Caco-2 (cell line): ENCODE measurements around the gene PRR33. TPM values are rescaled to one million over a fixed set of nuclear protein-coding genes. Genes with fewer than 3 reads are reported as not detected.
A peak's percentile ranks its signal among the peaks of the same experiment; 100 is the strongest.

ENCODE experiments used
- BruUV-seq: library from RNA; stranded (reverse); fragments of 400-500 nt; replicated peaks from 2 replicates; lab custom pipeline; 2021; lab: Mats Ljungman, UMichigan
- CTCF ChIA-PET: fragments of 300-600 bp; sonication (Branson Sonifier 250); formaldehyde crosslinking; loops from one replicate; lab custom pipeline; 2022; ENCODE audit warnings: antibody characterized with exemption; lab: Charles Lee
- POLR2A ChIA-PET: fragments of 300-600 bp; sonication (Branson Sonifier 250); formaldehyde crosslinking; loops from one replicate; lab custom pipeline; 2022; ENCODE audit warnings: antibody characterized with exemption; lab: Charles Lee
- DNase-seq, 2 experiments: peaks; one replicate each; pipeline versions ENCODE4 v3.0.0 to v3.0.0-alpha.2; 2020 to 2022
- H3K27me3 ChIP-seq: replicated peaks from 2 replicates; pipeline ENCODE4 v1.6.0; 2011; ENCODE audit warnings: low read length; ENCODE audit not compliant: control insufficient read depth, insufficient read depth
- H3K36me3 ChIP-seq: 2 replicates; pipeline ENCODE4 v1.5.1; 2011; ENCODE audit warnings: low read length; ENCODE audit not compliant: control insufficient read depth, insufficient read depth
- H3K4me1 ChIP-seq: fragments of 250-450 bp; sonication (Bioruptor Pico); 2 replicates; pipeline ENCODE4 v1.5.1; 2020; ENCODE audit warnings: mild to moderate bottlenecking
- H3K4me3 ChIP-seq: 2 replicates; pipeline ENCODE4 v1.5.1; 2011; ENCODE audit warnings: low read depth, mild to moderate bottlenecking, control low read depth, low read length
- H3K9me3 ChIP-seq: fragments of 250-450 bp; sonication (Bioruptor Pico); 2 replicates; pipeline ENCODE4 v1.5.1; 2020; ENCODE audit warnings: mild to moderate bottlenecking, moderate library complexity
- H3K27ac Mint-ChIP-seq: one replicate; pipeline ENCODE4 v1.8.0; 2022; ENCODE audit warnings: mixed read lengths; ENCODE audit not compliant: unreplicated experiment
- H3K27me3 Mint-ChIP-seq: one replicate; pipeline ENCODE4 v1.8.0; 2022; ENCODE audit warnings: mixed read lengths; ENCODE audit not compliant: insufficient read depth, unreplicated experiment
- H3K36me3 Mint-ChIP-seq: one replicate; pipeline ENCODE4 v1.8.0; 2022; ENCODE audit warnings: mild to moderate bottlenecking, mixed read lengths; ENCODE audit not compliant: insufficient read depth, unreplicated experiment
- H3K4me1 Mint-ChIP-seq: one replicate; pipeline ENCODE4 v1.8.0; 2022; ENCODE audit warnings: low read depth, mixed read lengths; ENCODE audit not compliant: unreplicated experiment
- H3K4me3 Mint-ChIP-seq: one replicate; pipeline ENCODE4 v1.8.0; 2022; ENCODE audit warnings: mild to moderate bottlenecking, moderate library complexity, mixed read lengths; ENCODE audit not compliant: unreplicated experiment
- H3K9me3 Mint-ChIP-seq: one replicate; pipeline ENCODE4 v1.8.0; 2022; ENCODE audit warnings: mixed read lengths; ENCODE audit not compliant: unreplicated experiment
- CTCF ChIP-seq, 2 experiments: fragments of 200-600 bp in 1 of 2; IDR thresholded peaks; 1 replicate in 1 of 2; 2 replicates in 1 of 2; pipeline versions ENCODE4 v1.5.1 to v1.8.0; 2011 to 2022; ENCODE audit warnings: antibody characterized with exemption in 1 of 2, control low read depth in 1 of 2, inconsistent platforms in 1 of 2, low read depth in 1 of 2, low read length in 1 of 2, mild to moderate bottlenecking in 1 of 2, moderate library complexity in 1 of 2; ENCODE audit not compliant: insufficient read depth in 1 of 2, severe bottlenecking in 1 of 2, unreplicated experiment in 1 of 2
- intact Hi-C: fragments of 100-400 bp; cut with micrococcal nuclease; formaldehyde crosslinking; loops from one replicate; pipeline ENCODE4 v1.10.0; 2022; ENCODE audit not compliant: unreplicated experiment
- total RNA-seq: library from RNA; stranded (reverse); gene quantifications from 2 replicates; pipeline ENCODE4 v1.2.3, GENCODE V29; 2022

The PRR33 gene
- total RNA-seq, 1 experiment from 2014 or later = not detected

GRCh38 chr11:1917523-1918435 is 26.1 kb upstream of the PRR33 start:
- POLR2A ChIA-PET = no interaction called here
- intact Hi-C loops = loop anchor here (1.0 to 2.0 kb wide), 2 partner anchors 92 to 265 kb away; no protein-coding TSS in a partner anchor
- no TSS peak for BruUV-seq

GRCh38 chr11:1916986-1917522 is 25.4 kb upstream of the PRR33 start:
- DNase-seq = no peak
- no peaks in the 10 kb centered on the region for H3K27me3 Mint-ChIP-seq
- Histone ChIP-seq H3K27me3 (no peaks in the 10 kb centered on the region), H3K36me3 (no peaks in the 10 kb centered on the region), H3K9me3 (0 out of 2 replicates have a peak, but pooled peaks cover 5% of the 10 kb centered on the region), H3K4me1 (no peaks in the 10 kb centered on the region), H3K4me3 (no peak overlapping the region)
- no TSS peak for BruUV-seq
- no peaks in the 10 kb centered on the region for H3K4me1 Mint-ChIP-seq
- intact Hi-C loops = loop anchor here (1.0 kb wide), 1 partner anchor 92 kb away; no protein-coding TSS in a partner anchor
- no peak overlapping the region for H3K4me3 Mint-ChIP-seq
- peaks cover 13% of the 10 kb centered on the region for H3K36me3 Mint-ChIP-seq
- no peak overlapping the region for H3K27ac Mint-ChIP-seq
- ChIA-PET POLR2A (no interaction called here), CTCF (interaction anchor here (0.9 to 1.2 kb wide), 4 partner anchors 35 to 233 kb away, joined by 3 to 4 read pairs (median 4); no protein-coding TSS in a partner anchor)
- H3K9me3 Mint-ChIP-seq = peaks cover 12% of the 10 kb centered on the region
- TF ChIP-seq CTCF (IDR thresholded peaks at IDR 0.05; ENCODE audit: insufficient read depth in 1 of 2, low read depth in 1 of 2, low read length in 1 of 2, severe bottlenecking in 1 of 2, unreplicated experiment in 1 of 2) = no peak

More at GRCh38 chr11:1917523-1918435, 26.1 kb upstream of the PRR33 start:
- Mint-ChIP-seq H3K4me1 (no peaks in the 10 kb centered on the region), H3K36me3 (peaks cover 13% of the 10 kb centered on the region), H3K9me3 (peaks cover 12% of the 10 kb centered on the region), H3K27ac (no peak overlapping the region), H3K4me3 (no peak overlapping the region), H3K27me3 (no peaks in the 10 kb centered on the region)
- H3K4me1 ChIP-seq = no peaks in the 10 kb centered on the region
- no peaks in the 10 kb centered on the region for H3K27me3 ChIP-seq
- TF ChIP-seq CTCF (IDR thresholded peaks at IDR 0.05; ENCODE audit: insufficient read depth in 1 of 2, low read depth in 1 of 2, low read length in 1 of 2, severe bottlenecking in 1 of 2, unreplicated experiment in 1 of 2) = peak; percentile 49 to 52
- no peak overlapping the region for H3K4me3 ChIP-seq
- H3K9me3 ChIP-seq = 0 out of 2 replicates have a peak, but pooled peaks cover 5% of the 10 kb centered on the region
- CTCF ChIA-PET = interaction anchor here (0.6 to 1.2 kb wide), 6 partner anchors 35 to 265 kb away, joined by 3 to 4 read pairs (median 3); no protein-coding TSS in a partner anchor
- DNase-seq = no peak
- H3K36me3 ChIP-seq = no peaks in the 10 kb centered on the region
